NCI-H1930 (cell line): Measurements from ENCODE around the gene PRDX4.
"Not testable (repeated sequence)": the region's sequence is repeated elsewhere in the genome, so short reads cannot be mapped to it uniquely, and the experiment has no call there.

Experiments used
- DNase-seq, 2 experiments: peaks; one replicate each; lab custom pipeline; 2025; lab: John Stamatoyannopoulos, UW

The PRDX4 gene

DNA sequence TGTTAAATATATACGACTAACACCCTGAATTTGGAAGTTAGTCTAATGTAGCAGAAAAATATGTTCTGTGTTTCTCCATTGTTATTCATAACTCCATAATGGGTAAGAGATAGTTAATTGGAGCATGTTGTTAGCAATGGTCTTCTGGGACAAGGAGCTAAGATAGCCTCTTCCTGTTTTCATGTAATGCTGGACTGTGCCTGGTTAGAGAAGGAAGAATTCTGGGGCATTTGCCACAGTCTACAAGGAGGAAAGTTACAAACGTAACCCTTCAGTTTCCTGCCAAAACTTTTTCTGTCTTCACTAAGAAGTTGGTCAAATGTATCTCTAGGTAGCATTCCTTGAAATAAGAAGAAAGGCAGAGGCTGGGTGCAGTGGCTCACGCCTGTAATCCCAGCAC is 5.8 kb downstream of the PRDX4 start:
- DNase-seq, result no peak

DNA sequence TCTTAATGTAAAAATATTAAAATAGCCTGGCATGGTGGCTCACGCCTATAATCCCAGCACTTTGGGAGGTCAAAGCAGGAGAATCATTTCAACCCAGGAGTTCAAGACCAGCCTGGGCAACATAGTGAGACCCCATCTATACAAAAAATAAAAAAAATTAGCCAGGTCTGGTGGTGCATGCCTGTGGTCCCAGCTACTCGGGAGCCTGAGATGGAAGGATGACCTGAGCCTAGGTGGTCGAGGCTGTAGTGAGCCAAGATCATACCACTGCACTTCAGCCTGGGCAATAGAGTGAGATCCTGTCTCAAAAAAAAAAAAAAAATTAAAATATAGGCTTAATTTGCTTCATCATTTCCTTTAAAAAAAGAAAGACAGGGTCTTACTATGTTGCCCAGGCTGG is 9.2 kb downstream of the PRDX4 start:
- not testable (repeated sequence) for DNase-seq

DNA sequence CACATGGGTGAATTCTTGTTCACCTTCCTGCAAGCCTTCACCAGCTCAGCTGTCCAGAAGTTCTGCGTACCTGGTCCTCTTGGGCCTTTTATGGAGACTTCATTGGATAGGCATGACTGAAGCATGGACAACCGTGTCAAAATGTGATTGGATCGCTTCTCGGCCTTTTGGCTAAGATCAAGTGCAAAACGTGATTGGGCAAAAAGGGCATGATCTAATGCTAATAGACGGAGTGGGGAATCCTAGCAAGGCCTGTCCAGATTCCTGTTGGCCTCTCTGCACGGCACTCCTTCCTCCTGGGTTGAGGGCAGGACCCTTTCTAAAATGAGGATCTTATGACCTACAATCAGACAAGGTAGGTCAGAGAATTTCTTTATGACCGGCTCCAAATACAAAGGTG is 24.9 kb downstream of the PRDX4 start:
- DNase-seq, result no peak

DNA sequence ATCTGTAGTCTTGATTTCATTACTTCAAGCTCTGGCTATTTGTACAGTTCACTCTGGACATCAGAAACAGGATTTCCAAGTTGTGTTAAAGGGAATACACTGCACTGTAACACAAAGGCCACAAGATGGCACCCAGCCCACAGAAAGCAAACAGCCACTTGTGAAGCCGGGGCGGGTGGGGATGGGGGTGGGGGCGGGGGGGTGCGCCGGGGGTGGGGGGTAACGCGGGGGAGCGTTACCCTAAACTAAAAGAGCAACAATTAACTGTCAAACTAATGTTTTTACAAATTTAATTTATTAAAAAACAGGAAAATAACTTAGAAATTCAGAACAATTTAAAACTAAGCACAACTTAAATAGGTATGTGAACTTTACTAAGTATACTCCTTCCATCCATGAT is 27.3 kb downstream of the PRDX4 start:
- DNase-seq, result peak; percentile 18 to 44

DNA sequence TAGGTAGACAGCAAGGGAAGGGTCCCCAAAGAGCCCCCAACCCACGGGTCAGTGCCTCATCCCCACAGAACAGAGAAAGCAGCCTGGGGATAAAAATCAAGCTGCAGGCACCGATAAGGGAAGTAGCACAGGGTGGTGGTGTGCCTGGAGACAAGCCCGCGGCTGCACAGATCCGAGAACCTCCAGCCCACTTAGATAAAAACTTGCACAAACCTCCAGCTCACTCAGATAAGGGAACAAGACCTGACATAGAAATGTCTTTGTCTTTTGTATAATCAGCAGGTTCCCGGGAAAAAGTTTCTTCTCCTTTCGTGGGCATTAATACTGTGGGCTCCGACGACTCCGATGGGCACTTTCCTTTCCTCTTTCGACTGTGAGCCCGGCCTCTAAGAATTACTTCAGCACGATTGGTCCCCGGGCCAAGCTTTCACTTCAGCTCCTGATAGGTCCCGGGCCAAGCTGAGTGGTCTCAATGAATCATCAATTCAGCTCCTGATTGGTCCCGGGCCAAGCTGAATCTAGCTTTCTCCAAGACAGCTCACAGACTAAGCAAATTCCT is 32.4 kb downstream of the PRDX4 start:
- DNase-seq, result no peak

DNA sequence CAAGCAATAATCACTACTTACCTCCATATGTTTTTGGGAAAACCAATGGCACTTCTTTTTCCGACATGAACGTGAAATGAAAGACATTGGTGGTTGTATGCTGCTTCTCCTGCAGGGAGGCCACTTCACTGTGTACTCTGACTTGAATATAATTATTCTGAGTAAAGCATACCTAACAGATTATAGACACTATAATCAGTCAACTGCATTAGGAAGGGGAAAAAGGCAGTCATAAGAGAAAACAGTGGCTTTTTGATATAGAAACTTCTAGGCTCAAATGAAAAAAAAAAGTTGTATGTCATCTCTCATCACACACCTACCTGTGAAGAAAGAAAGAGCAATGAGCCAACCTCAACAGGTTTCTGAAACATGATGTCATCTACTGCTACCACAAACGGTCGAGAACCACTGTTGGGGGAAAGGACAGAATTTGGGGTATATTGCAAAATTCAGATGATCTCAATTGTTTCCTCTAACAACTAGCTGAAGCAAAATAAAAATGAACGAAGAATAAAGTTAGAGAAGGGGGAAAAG is 37.4 kb downstream of the PRDX4 start:
- no peak for DNase-seq

DNA sequence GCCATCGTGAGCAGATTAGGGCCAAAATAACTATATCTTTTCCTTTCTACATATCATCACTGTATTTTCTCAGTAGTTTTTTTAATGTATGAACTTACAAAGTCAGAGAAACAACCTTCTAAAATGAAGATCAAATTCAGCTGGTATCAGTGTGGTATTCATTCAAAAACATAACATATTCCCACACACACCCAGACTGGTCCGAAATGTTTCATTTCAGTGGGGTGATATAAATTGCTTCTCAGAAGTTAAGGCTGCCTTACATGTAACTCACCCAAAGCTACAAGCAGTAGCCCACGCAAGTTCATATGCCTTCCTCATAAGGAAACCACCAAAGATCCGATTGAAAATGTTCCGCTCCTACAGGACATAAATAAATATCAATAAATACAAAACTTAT is 37.9 kb downstream of the PRDX4 start:
- DNase-seq, result no peak

DNA sequence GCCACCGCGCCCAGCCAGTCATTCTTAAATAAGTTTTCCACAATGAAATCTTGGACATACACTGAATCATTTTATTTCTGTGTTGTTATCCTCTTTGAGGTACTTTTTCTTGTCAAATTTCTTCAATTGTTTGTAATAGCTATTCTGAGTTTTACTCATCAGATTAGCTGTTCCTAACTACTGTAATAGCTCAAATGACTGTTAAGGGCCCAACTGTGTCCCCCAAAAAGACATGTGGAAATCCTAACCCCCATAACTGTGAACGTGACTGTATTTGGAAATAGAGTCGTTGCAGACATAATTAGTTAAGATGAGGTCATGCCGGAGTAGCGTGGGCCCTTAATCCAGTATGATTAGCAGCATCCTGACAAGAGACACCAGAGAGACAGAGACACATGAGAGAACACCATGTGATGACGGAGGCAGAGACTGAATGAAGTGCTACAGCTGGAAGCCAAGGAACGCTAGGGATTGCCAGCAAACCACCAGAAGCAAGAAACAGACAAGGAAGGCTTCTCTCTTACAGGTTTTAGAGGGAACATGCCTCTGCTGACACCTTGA is 52.9 kb downstream of the PRDX4 start:
- DNase-seq, result no peak

DNA sequence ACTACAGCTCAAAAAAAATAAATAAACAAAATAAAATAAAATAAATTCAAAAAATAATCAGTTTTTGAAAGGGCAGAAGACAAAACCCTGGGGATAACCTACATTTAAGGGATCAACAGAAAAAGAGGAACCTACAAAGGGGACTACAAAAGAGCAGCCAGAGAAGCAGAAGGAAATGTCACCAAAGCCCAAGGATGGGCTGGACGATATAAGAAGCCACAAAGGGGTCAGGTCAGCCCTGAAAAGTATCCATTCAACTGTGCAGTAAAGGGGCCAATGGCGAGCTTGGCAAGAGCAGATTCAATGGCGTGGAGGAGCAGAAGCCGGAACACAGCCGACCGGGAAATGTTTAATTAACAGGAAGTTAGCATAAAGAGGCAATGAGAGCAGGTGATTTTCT is 58.9 kb downstream of the PRDX4 start:
- DNase-seq, result no peak

DNA sequence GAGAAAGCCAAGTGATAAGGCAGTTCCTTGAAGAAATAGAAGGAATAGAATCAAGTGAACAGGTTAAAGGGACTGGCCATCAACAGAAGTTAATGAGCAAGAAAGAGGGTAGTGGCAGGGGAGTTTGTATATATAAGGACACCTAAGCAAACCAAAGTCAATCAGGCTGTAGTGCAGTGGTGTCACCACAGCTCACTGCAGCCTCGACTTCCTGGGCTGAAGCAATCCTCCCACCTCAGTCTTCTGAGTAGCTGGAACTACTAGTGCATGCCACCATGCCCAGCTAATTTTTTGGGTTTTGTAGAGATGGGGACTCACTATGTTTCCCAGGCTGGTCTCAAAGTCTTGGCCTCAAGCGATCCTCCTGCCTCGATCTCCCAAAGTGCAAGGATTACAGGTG is 59.9 kb downstream of the PRDX4 start:
- no peak for DNase-seq

DNA sequence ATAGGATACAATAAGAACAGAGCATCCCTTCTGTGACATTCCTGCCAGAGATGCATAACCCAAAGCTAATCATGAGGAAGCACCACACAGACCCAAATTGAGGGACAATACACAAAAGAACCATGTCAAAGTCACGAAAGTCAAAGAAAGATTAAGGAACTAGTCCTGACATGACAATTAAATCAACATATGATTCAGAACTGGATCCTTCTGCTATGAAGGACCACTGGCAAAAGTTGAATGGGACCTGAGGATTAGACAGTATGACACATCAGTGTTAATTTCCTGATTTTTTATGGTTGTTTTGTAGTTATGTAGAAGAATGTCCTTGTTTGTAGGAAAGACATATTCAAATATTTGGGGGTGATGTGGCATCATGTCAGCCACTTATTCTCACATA is 61.9 kb downstream of the PRDX4 start:
- no peak for DNase-seq

DNA sequence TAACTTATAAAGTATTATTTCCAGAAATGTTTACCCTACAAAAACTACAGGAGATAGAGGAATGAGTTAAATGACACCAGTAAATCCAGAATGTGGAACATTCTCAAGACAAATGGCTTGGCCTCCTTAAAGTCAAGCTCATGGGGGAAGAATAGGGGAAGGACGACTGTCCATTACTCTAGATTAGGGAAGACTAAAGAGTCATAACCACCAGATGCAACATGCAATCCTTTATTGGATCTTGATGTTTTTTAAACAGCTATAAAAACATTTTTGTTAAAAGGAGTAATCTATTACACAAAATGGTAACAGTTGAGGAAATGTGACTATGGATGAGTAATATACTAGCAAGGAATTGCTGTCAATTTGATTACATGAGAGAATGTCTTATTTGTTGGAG is 64.7 kb downstream of the PRDX4 start:
- DNase-seq, result no peak

DNA sequence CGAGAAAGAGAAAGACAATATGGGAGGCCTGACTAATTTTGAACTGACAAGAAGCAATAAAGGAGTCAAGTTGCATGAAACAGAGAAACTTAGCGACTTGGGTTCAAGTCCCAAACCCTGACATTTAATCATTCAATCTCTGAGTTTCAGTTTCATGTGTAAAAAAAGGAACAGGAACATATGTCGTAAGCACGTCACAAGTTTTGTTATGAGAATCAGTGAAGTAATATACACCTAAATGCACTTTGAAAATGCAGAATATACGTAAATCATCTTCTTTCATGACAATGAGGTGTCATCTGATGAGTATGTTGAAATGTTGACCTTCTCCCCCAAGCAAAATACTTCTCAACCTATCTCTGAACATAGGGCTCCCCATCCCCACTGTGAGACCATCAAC is 65.4 kb downstream of the PRDX4 start:
- no peak for DNase-seq
